Ramos (cell line): Measurements from ENCODE around the gene ACTG2.
"Not testable (repeated sequence)": the region's sequence is repeated elsewhere in the genome, so short reads cannot be mapped to it uniquely, and the experiment has no call there.

Experiments
- in situ Hi-C: fragments of 300-500 bp; cut with MboI; formaldehyde crosslinking; loops from one replicate; pipeline ENCODE4 v1.14.3; 2022; ENCODE audit warnings: low sequenced_read_pairs; ENCODE audit not compliant: unreplicated experiment

The ACTG2 gene

GRCh38 chr2:73892631-73893329 lies at the start of gene ACTG2:
Gene ACTG2, plus strand, starts transcription at chr2:73893008. Its CDS starts 8,304 bp downstream, at chr2:73901312.
- in situ Hi-C loops = no loop called here

GRCh38 chr2:73844087-73844486 lies 48.7 kb upstream of the ACTG2 start:
- in situ Hi-C loops = no loop called here

- in situ Hi-C loops = no loop called here
Measured at GRCh38 chr2:73850009-73850408, 42.8 kb upstream of the ACTG2 start.

GRCh38 chr2:73851274-73851673 lies 41.5 kb upstream of the ACTG2 start:
- in situ Hi-C loops = no loop called here

GRCh38 chr2:73852020-73852419 lies 40.8 kb upstream of the ACTG2 start:
- in situ Hi-C loops = no loop called here

- in situ Hi-C loops = no loop called here
Measured at GRCh38 chr2:73855526-73855925, 37.3 kb upstream of the ACTG2 start.

- in situ Hi-C loops = no loop called here
Measured at GRCh38 chr2:73856214-73856613, 36.6 kb upstream of the ACTG2 start.

GRCh38 chr2:73859721-73860586 lies 32.9 kb upstream of the ACTG2 start:
- in situ Hi-C loops = no loop called here

GRCh38 chr2:73862987-73863386 lies 29.8 kb upstream of the ACTG2 start:
- in situ Hi-C loops = no loop called here

- in situ Hi-C loops = no loop called here
Measured at GRCh38 chr2:73868204-73868978, 24.4 kb upstream of the ACTG2 start.

GRCh38 chr2:73870084-73870483 lies 22.7 kb upstream of the ACTG2 start:
- in situ Hi-C loops = no loop called here

- in situ Hi-C loops = no loop called here
Measured at GRCh38 chr2:73877071-73877802, 15.6 kb upstream of the ACTG2 start.

- in situ Hi-C loops = not testable (repeated sequence)
Measured at GRCh38 chr2:73877984-73878383, 14.8 kb upstream of the ACTG2 start.

- in situ Hi-C loops = no loop called here
Measured at GRCh38 chr2:73885406-73885805, 7.4 kb upstream of the ACTG2 start.

GRCh38 chr2:73886357-73886756 lies 6.5 kb upstream of the ACTG2 start:
- in situ Hi-C loops = no loop called here

- in situ Hi-C loops = not testable (repeated sequence)
Measured at GRCh38 chr2:73887596-73888353, 5.0 kb upstream of the ACTG2 start.

- in situ Hi-C loops = no loop called here
Measured at GRCh38 chr2:73888388-73888787, 4.4 kb upstream of the ACTG2 start.

- in situ Hi-C loops = no loop called here
Measured at GRCh38 chr2:73889206-73889605, 3.6 kb upstream of the ACTG2 start.

GRCh38 chr2:73890301-73891092 lies 2.3 kb upstream of the ACTG2 start:
- in situ Hi-C loops = no loop called here
